Measurements from ENCODE around the gene PEDS1. TPM values are rescaled to one million over a fixed set of nuclear protein-coding genes. Genes with fewer than 3 reads are reported as not detected.

PEDS1 gene
- total and polyA plus RNA-seq, 2 of the 13 experiments (the other 11 are each of a cell fraction or from before 2014, with no cell fraction given): 30.5 to 93.9 TPM

DNA sequence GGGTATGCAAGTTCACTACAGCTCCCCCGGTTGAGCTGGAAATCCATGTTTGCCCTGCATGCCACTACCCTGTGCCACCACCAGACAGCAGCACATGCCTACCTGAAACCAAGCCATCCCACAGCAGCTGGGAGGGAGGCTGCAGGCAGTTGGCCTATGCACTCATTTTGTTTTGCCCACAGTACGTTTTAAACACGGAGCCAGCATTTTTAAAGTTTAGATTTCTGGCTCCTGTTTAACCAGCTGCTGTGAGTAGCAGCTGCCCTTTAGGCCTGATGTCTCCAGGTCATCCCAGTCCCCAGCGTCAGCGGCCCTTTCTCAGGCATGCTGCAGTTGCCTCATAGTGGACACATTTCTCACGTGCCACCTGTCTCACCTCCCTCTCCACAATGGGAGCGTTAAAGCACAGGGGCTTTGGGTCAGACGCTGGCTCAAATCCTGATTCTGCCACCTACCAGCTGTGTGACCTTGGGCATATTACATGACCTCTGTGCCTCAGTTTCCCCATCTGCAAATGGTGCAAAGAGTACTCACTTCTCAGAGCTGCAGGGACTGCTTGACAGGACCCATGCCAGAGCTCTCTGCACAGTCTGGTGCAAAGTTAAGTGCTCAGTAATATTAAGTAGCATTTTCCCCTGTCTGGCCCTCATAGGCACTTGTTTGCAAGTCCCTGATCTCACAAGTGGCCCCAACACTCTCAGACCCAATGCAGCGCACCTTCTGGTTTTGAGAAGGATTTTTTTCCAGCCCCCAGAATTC is 32.4 kb downstream of the PEDS1 start (continued):
- TF ChIP-seq KDM4B (CRISPR knock-in tag; IDR thresholded peaks at IDR 0.05): peak; percentile 83; the same call in 1 of the 2 replicates
- peak; percentile 36; the same call in 1 of the 2 replicates for TF ChIP-seq KLF11 (CRISPR knock-in tag; IDR thresholded peaks at IDR 0.05)
- TF ChIP-seq STAG1 (CRISPR knock-in tag; IDR thresholded peaks at IDR 0.05): peak; percentile 99
- TF ChIP-seq ZNF713 (CRISPR knock-in tag; IDR thresholded peaks at IDR 0.05): peak; percentile 77; the same call in 1 of the 2 replicates
- peak; percentile 60 for TF ChIP-seq CBX1 (IDR thresholded peaks at IDR 0.05; ENCODE audit: low read depth)
- peak; percentile 60; the same call in 1 of the 2 replicates for TF ChIP-seq MTERF4 (CRISPR knock-in tag; IDR thresholded peaks at IDR 0.05)
- 0 out of 2 replicates have a peak, but pooled peaks have one; percentile 42 for TF ChIP-seq ZBTB26 (CRISPR knock-in tag; IDR thresholded peaks at IDR 0.05; ENCODE audit: borderline replicate concordance)
- no peak for TF ChIP-seq SKI (IDR thresholded peaks at IDR 0.05; ENCODE audit: partially characterized antibody)
- TF ChIP-seq RCOR2 (CRISPR knock-in tag; IDR thresholded peaks at IDR 0.05): 0 out of 2 replicates have a peak, but pooled peaks have one; percentile 45
- TF ChIP-seq ZNF543 (CRISPR knock-in tag; IDR thresholded peaks at IDR 0.05): no peak
- TF ChIP-seq ZNF20 (CRISPR knock-in tag; IDR thresholded peaks at IDR 0.05): 0 out of 2 replicates have a peak, but pooled peaks have one; percentile 54
- TF ChIP-seq ZBED4 (CRISPR knock-in tag; IDR thresholded peaks at IDR 0.05; ENCODE audit: borderline replicate concordance): 0 out of 2 replicates have a peak, but pooled peaks have one; percentile 19
- TF ChIP-seq FOXJ3 (CRISPR knock-in tag; IDR thresholded peaks at IDR 0.05; ENCODE audit: borderline replicate concordance): no peak
- peak; percentile 66 for TF ChIP-seq FOXA3 (CRISPR knock-in tag; IDR thresholded peaks at IDR 0.05)
- peak; percentile 50; the same call in 1 of the 2 replicates for TF ChIP-seq HOXA3 (CRISPR knock-in tag; IDR thresholded peaks at IDR 0.05)
- peak; percentile 68; the same call in 1 of the 2 replicates for TF ChIP-seq REPIN1 (CRISPR knock-in tag; IDR thresholded peaks at IDR 0.05; ENCODE audit: borderline replicate concordance, low read depth)
- peak; percentile 43; the same call in 1 of the 2 replicates for TF ChIP-seq ZNF547 (CRISPR knock-in tag; IDR thresholded peaks at IDR 0.05)
- TF ChIP-seq SRSF4 (IDR thresholded peaks at IDR 0.05; ENCODE audit: low read depth, low read length, poor library complexity, severe bottlenecking): no peak
- TF ChIP-seq ZNF605 (CRISPR knock-in tag; IDR thresholded peaks at IDR 0.05): peak; percentile 87
- TF ChIP-seq, protein P1, sequence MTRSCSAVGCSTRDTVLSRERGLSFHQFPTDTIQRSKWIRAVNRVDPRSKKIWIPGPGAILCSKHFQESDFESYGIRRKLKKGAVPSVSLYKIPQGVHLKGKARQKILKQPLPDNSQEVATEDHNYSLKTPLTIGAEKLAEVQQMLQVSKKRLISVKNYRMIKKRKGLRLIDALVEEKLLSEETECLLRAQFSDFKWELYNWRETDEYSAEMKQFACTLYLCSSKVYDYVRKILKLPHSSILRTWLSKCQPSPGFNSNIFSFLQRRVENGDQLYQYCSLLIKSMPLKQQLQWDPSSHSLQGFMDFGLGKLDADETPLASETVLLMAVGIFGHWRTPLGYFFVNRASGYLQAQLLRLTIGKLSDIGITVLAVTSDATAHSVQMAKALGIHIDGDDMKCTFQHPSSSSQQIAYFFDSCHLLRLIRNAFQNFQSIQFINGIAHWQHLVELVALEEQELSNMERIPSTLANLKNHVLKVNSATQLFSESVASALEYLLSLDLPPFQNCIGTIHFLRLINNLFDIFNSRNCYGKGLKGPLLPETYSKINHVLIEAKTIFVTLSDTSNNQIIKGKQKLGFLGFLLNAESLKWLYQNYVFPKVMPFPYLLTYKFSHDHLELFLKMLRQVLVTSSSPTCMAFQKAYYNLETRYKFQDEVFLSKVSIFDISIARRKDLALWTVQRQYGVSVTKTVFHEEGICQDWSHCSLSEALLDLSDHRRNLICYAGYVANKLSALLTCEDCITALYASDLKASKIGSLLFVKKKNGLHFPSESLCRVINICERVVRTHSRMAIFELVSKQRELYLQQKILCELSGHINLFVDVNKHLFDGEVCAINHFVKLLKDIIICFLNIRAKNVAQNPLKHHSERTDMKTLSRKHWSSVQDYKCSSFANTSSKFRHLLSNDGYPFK (CRISPR knock-in tag; IDR thresholded peaks at IDR 0.05; ENCODE audit: borderline replicate concordance): peak; percentile 73; the same call in 1 of the 2 replicates

All from HepG2 (cell line).